Body of pancreas (tissue), 4 donors: ENCODE measurements around the gene POLA1. TPM values are rescaled to one million over a fixed set of nuclear protein-coding genes. Genes with fewer than 3 reads are reported as not detected.

Experiments used
- ATAC-seq: fragments of 150-250 bp; one replicate; pipeline ENCODE4 v1.9.1; 2016
- DNase-seq, 4 donors: peaks; one replicate each; pipeline ENCODE4 v3.0.0-alpha.2; 2019
- H3K27ac ChIP-seq, 4 donors: fragments of 200-600 bp; sonication (generic); 1 replicate in 3 of 4; 2 replicates in 1 of 4; pipeline versions ENCODE4 v1.5.1 to v1.6.1; 2016 to 2019; ENCODE audit warnings: mild to moderate bottlenecking in 1 of 4, mixed read lengths in 1 of 4, moderate library complexity in 1 of 4
- H3K27me3 ChIP-seq, 2 donors: fragments of 200-600 bp; sonication (generic); one replicate each; pipeline ENCODE4 v1.6.0; 2016; ENCODE audit warnings: mild to moderate bottlenecking in 1 of 2
- H3K36me3 ChIP-seq, 2 donors: fragments of 200-600 bp; sonication (generic); replicated peaks in 1 of 2; 2 replicates each; pipeline ENCODE4 v1.5.1; 2016; ENCODE audit warnings: low read depth in 2 of 2; ENCODE audit not compliant: insufficient read depth in 1 of 2
- H3K4me1 ChIP-seq: fragments of 200-600 bp; sonication (generic); one replicate; pipeline ENCODE4 v1.6.0; 2016
- H3K4me3 ChIP-seq, 2 donors: fragments of 200-600 bp; sonication (generic); 1 replicate in 1 of 2; 2 replicates in 1 of 2; pipeline ENCODE4 v1.5.1; 2016 to 2019
- H3K9me3 ChIP-seq, 3 donors: fragments of 200-600 bp; sonication (generic); 1 replicate in 2 of 3; 2 replicates in 1 of 3; pipeline ENCODE4 v1.5.1; 2016
- CTCF ChIP-seq, 7 experiments: fragments of 450-650 bp in 4 of 7; fragments of 200-600 bp in 3 of 7; sonication (generic) in 3 of 7; IDR thresholded peaks; one replicate each; pipeline ENCODE4 v1.5.1; 2016 to 2019; ENCODE audit warnings: antibody characterized with exemption in 7 of 7
- POLR2A ChIP-seq, 3 donors: fragments of 450-650 bp; IDR thresholded peaks; one replicate each; pipeline ENCODE4 v1.6.1; 2016; ENCODE audit warnings: antibody characterized with exemption in 3 of 3, mild to moderate bottlenecking in 2 of 3
- WGBS, 2 donors: methylation state at CpG; one replicate each; pipeline ENCODE4 v1.1.5; 2017; 5-methylcytosine and 5-hydroxymethylcytosine counted together
- intact Hi-C: fragments of 100-400 bp; cut with DNase I; formaldehyde crosslinking; loops from one replicate; pipeline ENCODE4 v1.15.1; 2023
- total RNA-seq, 2 donors: library from RNA; depleted of rRNA; stranded (reverse); fragments of >200 nt; gene quantifications; one replicate each; pipeline ENCODE4 v1.1.0, GENCODE V29; 2016

POLA1 gene
- total RNA-seq, 2 donors from 2014 or later, result 5.7 to 9.9 TPM

- no peak for DNase-seq
- no peak for TF ChIP-seq CTCF (IDR thresholded peaks at IDR 0.05)
- TF ChIP-seq POLR2A (IDR thresholded peaks at IDR 0.05), result no peak
- intact Hi-C loops, result no loop called here
- 12 to 13% methylated on average over 9 to 10 of the region's 17 CpGs for WGBS, 2 donors
- H3K36me3 ChIP-seq, result no peaks in the 10 kb centered on the region
- no peak overlapping the region for H3K4me3 ChIP-seq
- H3K9me3 ChIP-seq, result no peaks in the 10 kb centered on the region
- H3K4me1 ChIP-seq, result peaks cover 23% of the 10 kb centered on the region
- ATAC-seq, result no peak
- H3K27me3 ChIP-seq, result peaks cover 0 to 12% of the 10 kb centered on the region in 2 donors
- H3K27ac ChIP-seq, result no peak overlapping the region
Measured at GRCh38 chrX:25016938-25017598, 323.4 kb downstream of the POLA1 start.

GRCh38 chrX:25017667-25018247, 324.0 kb downstream of the POLA1 start:
- H3K9me3 ChIP-seq, result no peaks in the 10 kb centered on the region
- H3K27ac ChIP-seq, result no peak overlapping the region
- 1 to 6% methylated on average over 17 to 32 of the region's 32 CpGs for WGBS, 2 donors
- intact Hi-C loops, result no loop called here
- DNase-seq (no peak), ATAC-seq (no peak)
- peaks cover 19% of the 10 kb centered on the region for H3K4me1 ChIP-seq
- peaks cover 0 to 15% of the 10 kb centered on the region in 2 donors for H3K27me3 ChIP-seq
- TF ChIP-seq CTCF (IDR thresholded peaks at IDR 0.05) (no peak), POLR2A (IDR thresholded peaks at IDR 0.05) (no peak)
- no peaks in the 10 kb centered on the region for H3K36me3 ChIP-seq
- no peak overlapping the region for H3K4me3 ChIP-seq

- ATAC-seq (no peak), DNase-seq (no peak)
- no peak overlapping the region for H3K27ac ChIP-seq
- intact Hi-C loops, result no loop called here
- no peaks in the 10 kb centered on the region for H3K36me3 ChIP-seq
- no peak overlapping the region for H3K4me3 ChIP-seq
- WGBS, 2 donors, result 34 to 36% methylated on average over 3 of the region's 3 CpGs
- no peaks in the 10 kb centered on the region for H3K9me3 ChIP-seq
- peaks cover 15% of the 10 kb centered on the region for H3K4me1 ChIP-seq
- TF ChIP-seq CTCF (IDR thresholded peaks at IDR 0.05), result no peak
- no peak for TF ChIP-seq POLR2A (IDR thresholded peaks at IDR 0.05)
- H3K27me3 ChIP-seq, result peaks cover 0 to 16% of the 10 kb centered on the region in 2 donors
Measured at GRCh38 chrX:25018682-25019081, 325.0 kb downstream of the POLA1 start.

GRCh38 chrX:25019707-25020390, 326.1 kb downstream of the POLA1 start:
- Histone ChIP-seq H3K36me3 (no peaks in the 10 kb centered on the region), H3K4me1 (peaks cover 12% of the 10 kb centered on the region), H3K4me3 (no peak overlapping the region), H3K27me3 (peaks cover 0 to 16% of the 10 kb centered on the region in 2 donors), H3K27ac (no peak overlapping the region), H3K9me3 (no peaks in the 10 kb centered on the region)
- 7% methylated on average over 11 to 22 of the region's 22 CpGs for WGBS, 2 donors
- ATAC-seq (no peak), DNase-seq (no peak)
- no peak for TF ChIP-seq POLR2A (IDR thresholded peaks at IDR 0.05)
- no peak for TF ChIP-seq CTCF (IDR thresholded peaks at IDR 0.05)
- intact Hi-C loops, result no loop called here
